ENCODE results near the gene SORD. TPM values are rescaled to one million over a fixed set of nuclear protein-coding genes. Genes with fewer than 3 reads are reported as not detected.
"Not testable (repeated sequence)": the region's sequence is repeated elsewhere in the genome, so short reads cannot be mapped to it uniquely, and the experiment has no call there.

The SORD gene
- total RNA-seq, 1 donor from 2014 or later = 10.5 TPM

GRCh38 chr15:45044270-45044669, 21.3 kb downstream of the SORD start:
- DNase-seq; H3K27me3 ChIP-seq (ENCODE audit: low read depth); intact Hi-C loops (cut with DNase I); H3K9me3 ChIP-seq; H3K4me1 ChIP-seq; H3K36me3 ChIP-seq; ATAC-seq; H3K4me3 ChIP-seq; H3K27ac ChIP-seq: not testable (repeated sequence)

- H3K27ac ChIP-seq = peak overlapping the region; percentile 31
- H3K4me3 ChIP-seq; ATAC-seq; intact Hi-C loops (cut with DNase I); H3K27me3 ChIP-seq (ENCODE audit: low read depth); DNase-seq; H3K9me3 ChIP-seq; H3K4me1 ChIP-seq; H3K36me3 ChIP-seq: not testable (repeated sequence)
Observed at GRCh38 chr15:45048449-45048793, 25.4 kb downstream of the SORD start.

- Histone ChIP-seq H3K4me1 (no peaks in the 10 kb centered on the region), H3K9me3 (no peaks in the 10 kb centered on the region), H3K27me3 (ENCODE audit: low read depth) (no peaks in the 10 kb centered on the region), H3K27ac (peak overlapping the region; percentile 41), H3K36me3 (no peaks in the 10 kb centered on the region), H3K4me3 (no peak overlapping the region)
- peak; percentile 59 for DNase-seq
- peak; percentile 83 to 93 for ATAC-seq
- TF ChIP-seq CTCF (IDR thresholded peaks at IDR 0.05) = no peak
- intact Hi-C loops (cut with DNase I) = no loop called here
Observed at GRCh38 chr15:45048794-45049631, 26.0 kb downstream of the SORD start.

- no peak for ATAC-seq
- no peak for DNase-seq
- H3K9me3 ChIP-seq = no peaks in the 10 kb centered on the region
- intact Hi-C loops (cut with DNase I) = no loop called here
- no peak overlapping the region for H3K4me3 ChIP-seq
- no peaks in the 10 kb centered on the region for H3K4me1 ChIP-seq
- no peaks in the 10 kb centered on the region for H3K27me3 ChIP-seq (ENCODE audit: low read depth)
- H3K27ac ChIP-seq = no peak overlapping the region
- H3K36me3 ChIP-seq = no peaks in the 10 kb centered on the region
- TF ChIP-seq CTCF (IDR thresholded peaks at IDR 0.05) = no peak
Observed at GRCh38 chr15:45050587-45050986, 27.6 kb downstream of the SORD start.

GRCh38 chr15:45052676-45053075, 29.7 kb downstream of the SORD start:
- intact Hi-C loops (cut with DNase I); H3K27me3 ChIP-seq (ENCODE audit: low read depth); H3K27ac ChIP-seq; H3K4me3 ChIP-seq; H3K4me1 ChIP-seq; ATAC-seq; DNase-seq; H3K9me3 ChIP-seq; H3K36me3 ChIP-seq: not testable (repeated sequence)

- H3K4me1 ChIP-seq; H3K9me3 ChIP-seq; H3K36me3 ChIP-seq; DNase-seq; H3K27me3 ChIP-seq (ENCODE audit: low read depth); intact Hi-C loops (cut with DNase I); H3K27ac ChIP-seq; H3K4me3 ChIP-seq: not testable (repeated sequence)
- ATAC-seq = peak in 1 of 2 donors; percentile 56
Observed at GRCh38 chr15:45058690-45059675, 36.0 kb downstream of the SORD start.

- DNase-seq; H3K27ac ChIP-seq; H3K27me3 ChIP-seq (ENCODE audit: low read depth); H3K36me3 ChIP-seq; H3K4me3 ChIP-seq; H3K4me1 ChIP-seq; H3K9me3 ChIP-seq; intact Hi-C loops (cut with DNase I); ATAC-seq: not testable (repeated sequence)
Observed at GRCh38 chr15:45062301-45062700, 39.3 kb downstream of the SORD start.

GRCh38 chr15:45064386-45064785, 41.4 kb downstream of the SORD start:
- intact Hi-C loops (cut with DNase I) = no loop called here
- Histone ChIP-seq H3K4me3 (no peak overlapping the region), H3K4me1 (no peaks in the 10 kb centered on the region), H3K36me3 (peaks cover 3% of the 10 kb centered on the region), H3K9me3 (no peaks in the 10 kb centered on the region), H3K27ac (no peak overlapping the region), H3K27me3 (ENCODE audit: low read depth) (no peaks in the 10 kb centered on the region)
- no peak for TF ChIP-seq CTCF (IDR thresholded peaks at IDR 0.05)
- DNase-seq (no peak), ATAC-seq (no peak)

- peak in 1 of 2 donors; percentile 20 for ATAC-seq
- H3K9me3 ChIP-seq; H3K4me1 ChIP-seq; H3K27ac ChIP-seq; intact Hi-C loops (cut with DNase I); H3K4me3 ChIP-seq; H3K27me3 ChIP-seq (ENCODE audit: low read depth); DNase-seq; H3K36me3 ChIP-seq: not testable (repeated sequence)
Observed at GRCh38 chr15:45069942-45070360, 47.0 kb downstream of the SORD start.

- H3K36me3 ChIP-seq; ATAC-seq; intact Hi-C loops (cut with DNase I); H3K9me3 ChIP-seq; H3K4me1 ChIP-seq; H3K27me3 ChIP-seq (ENCODE audit: low read depth); H3K27ac ChIP-seq; H3K4me3 ChIP-seq; DNase-seq: not testable (repeated sequence)
Observed at GRCh38 chr15:45073602-45074001, 50.6 kb downstream of the SORD start.

Data from lower lobe of right lung (tissue), 2 donors.